ENCODE results near the gene ZNF586. TPM values are rescaled to one million over a fixed set of nuclear protein-coding genes. Genes with fewer than 3 reads are reported as not detected.
A peak's percentile ranks its signal among the peaks of the same experiment; 100 is the strongest.
"Not testable (repeated sequence)": the region's sequence is repeated elsewhere in the genome, so short reads cannot be mapped to it uniquely, and the experiment has no call there.

The ZNF586 gene
- total and polyA plus RNA-seq, 10 of the 15 experiments (the other 5 are each of a cell fraction or from before 2014, with no cell fraction given): 3.9 to 24.2 (median 15.0) TPM

DNA sequence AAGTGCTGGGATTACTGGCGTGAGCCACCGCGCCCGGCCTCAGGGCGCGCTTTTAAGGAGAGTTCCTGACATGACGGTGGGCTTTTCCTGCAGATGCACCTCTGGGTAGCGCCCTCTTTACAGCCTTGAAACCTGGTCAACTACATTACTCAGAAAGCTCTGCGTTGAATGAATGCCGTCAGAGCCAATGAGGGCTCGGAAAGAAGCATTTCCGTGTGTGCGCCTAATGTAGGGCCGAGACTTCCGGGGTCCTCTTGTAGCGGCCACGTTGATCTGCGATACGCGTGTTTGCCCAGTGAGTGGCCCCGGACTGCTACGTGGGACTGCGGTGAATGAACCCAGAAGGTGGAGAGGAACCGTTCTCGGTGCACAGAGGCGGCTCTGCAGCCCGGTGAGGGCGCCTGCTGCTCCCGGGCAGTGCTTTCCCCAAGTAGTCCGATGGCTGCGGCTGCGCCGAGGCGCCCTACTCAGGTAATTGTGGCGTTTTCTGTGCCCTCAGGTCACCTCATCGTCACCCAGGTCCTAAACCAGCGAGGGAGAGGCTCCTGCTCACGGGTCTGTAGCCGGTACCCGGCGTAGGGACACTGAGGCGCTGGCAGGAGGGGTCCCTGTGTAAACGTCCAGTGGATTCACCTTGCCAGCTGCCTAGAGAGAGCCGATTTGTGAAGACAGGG lies 50.1 kb downstream of the ZNF586 start (continued):
- TF ChIP-seq ZNF592 (IDR thresholded peaks at IDR 0.05): no peak

- Histone ChIP-seq H3K36me3 (ENCODE audit: control insufficient read depth in 2 of 2, insufficient read depth in 2 of 2, low read length in 1 of 2) (peaks cover 0 to 9% of the 10 kb centered on the region in 2 experiments; a peak in 2 of 4 replicates), H3K4me3 (peak overlapping the region; percentile 90), H3K27ac (ENCODE audit: control insufficient read depth, insufficient read depth) (peak overlapping the region; percentile 72; the same call in 1 of the 2 replicates), H3K27me3 (replicated peaks in 1 of 2; ENCODE audit: control insufficient read depth in 2 of 2, insufficient read depth in 2 of 2, low read length in 1 of 2) (no peaks in the 10 kb centered on the region), H2AFZ (ENCODE audit: control insufficient read depth, low read depth, low read length) (no peak overlapping the region), H3K9me3 (replicated peaks; ENCODE audit: control insufficient read depth, insufficient read depth, low read length) (no peaks in the 10 kb centered on the region), H3K79me2 (ENCODE audit: control insufficient read depth, insufficient read depth, low read length) (peaks cover 40% of the 10 kb centered on the region), H3K4me1 (ENCODE audit: control insufficient read depth, insufficient read depth, low read length) (peaks cover 4% of the 10 kb centered on the region; the same call in 1 of the 2 replicates), H3K4me2 (ENCODE audit: control insufficient read depth, insufficient read depth) (peak overlapping the region; percentile 94), H4K20me1 (ENCODE audit: control insufficient read depth, insufficient read depth) (no peaks in the 10 kb centered on the region), H3K9ac (ENCODE audit: control insufficient read depth, insufficient read depth, low read length) (peak overlapping the region; percentile 87)
- intact Hi-C loops (cut with micrococcal nuclease; ENCODE audit: unreplicated experiment) (no loop called here), in situ Hi-C loops (cut with MboI) (loop anchor here (25.0 kb wide), 1 partner anchor 1683 kb away; the partner anchor contains the start of gene ZNF444)
- POLR2A ChIA-PET: interaction anchor here (0.7 to 1.0 kb wide), 2 partner anchors 51 to 73 kb away, joined by 3 read pairs; partner anchors contain the start of gene ZNF586
- WGBS (ENCODE audit: insufficient coverage, insufficient replicate concordance, low lambda C conversion rate, missing lambda C conversion rate): 72% methylated on average over 6 of the region's 6 CpGs
- CTCF ChIA-PET: interaction anchor here (1.3 kb wide), 1 partner anchor 65 kb away, joined by 4 read pairs; no protein-coding TSS in a partner anchor
- RAD21 ChIA-PET (ENCODE audit: unreplicated experiment): interaction anchor here (1.2 to 1.5 kb wide), 2 partner anchors 49 to 51 kb away, joined by 3 to 4 read pairs; partner anchors contain the start of gene ZNF586
- no TSS peak for BruUV-seq (replicated peaks)
- 0 out of 2 replicates have a peak, but pooled peaks have one; percentile 22 for TF ChIP-seq ZNF687 (IDR thresholded peaks at IDR 0.05)
- no peak for TF ChIP-seq FOS (IDR thresholded peaks at IDR 0.05; ENCODE audit: borderline replicate concordance, extremely low read depth, insufficient read length)
- FAIRE-seq (no peak), ATAC-seq (no peak), DNase-seq (ENCODE audit: low read depth, low spot score) (no peak)
- SMC1A ChIA-PET (ENCODE audit: uncharacterized antibody, unreplicated experiment): interaction anchor here (1.0 to 2.5 kb wide), 3 partner anchors 19 to 73 kb away, joined by 3 to 7 read pairs (median 4); partner anchors contain the start of gene ZNF776
Observed at GRCh38 chr19:57820599-57820998, 51.1 kb downstream of the ZNF586 start.

GRCh38 chr19:57821095-57821494 lies 51.6 kb downstream of the ZNF586 start:
- H3K4me2 ChIP-seq (ENCODE audit: control insufficient read depth, insufficient read depth): peak overlapping the region; percentile 94

More at GRCh38 chr19:57821095-57821494, 51.6 kb downstream of the ZNF586 start:
- TSS peak; percentile 61 for BruUV-seq (replicated peaks)
- H2AFZ ChIP-seq (ENCODE audit: control insufficient read depth, low read depth, low read length); H3K4me1 ChIP-seq (ENCODE audit: control insufficient read depth, insufficient read depth, low read length); H3K27ac ChIP-seq (ENCODE audit: control insufficient read depth, insufficient read depth); ATAC-seq; RAD21 ChIA-PET (ENCODE audit: unreplicated experiment); intact Hi-C loops (cut with micrococcal nuclease; ENCODE audit: unreplicated experiment); H3K9me3 ChIP-seq (replicated peaks; ENCODE audit: control insufficient read depth, insufficient read depth, low read length); DNase-seq (ENCODE audit: low read depth, low spot score); H4K20me1 ChIP-seq (ENCODE audit: control insufficient read depth, insufficient read depth); H3K27me3 ChIP-seq (replicated peaks in 1 of 2; ENCODE audit: control insufficient read depth in 2 of 2, insufficient read depth in 2 of 2, low read length in 1 of 2): not testable (repeated sequence)
- POLR2A ChIA-PET: interaction anchor here (0.7 to 1.0 kb wide), 2 partner anchors 51 to 74 kb away, joined by 3 read pairs; partner anchors contain the start of gene ZNF586
- 90% methylated on average over 2 of the region's 3 CpGs for WGBS (ENCODE audit: insufficient coverage, insufficient replicate concordance, low lambda C conversion rate, missing lambda C conversion rate)
- FAIRE-seq: peak; percentile 31
- Histone ChIP-seq H3K9ac (ENCODE audit: control insufficient read depth, insufficient read depth, low read length) (peak overlapping the region; percentile 87; the same call in 1 of the 2 replicates), H3K79me2 (ENCODE audit: control insufficient read depth, insufficient read depth, low read length) (peaks cover 42% of the 10 kb centered on the region), H3K4me3 (peak overlapping the region; percentile 90), H3K36me3 (ENCODE audit: control insufficient read depth in 2 of 2, insufficient read depth in 2 of 2, low read length in 1 of 2) (peaks cover 0 to 11% of the 10 kb centered on the region in 2 experiments; a peak in 2 of 4 replicates)
- in situ Hi-C loops (cut with MboI): loop anchor here (25.0 kb wide), 1 partner anchor 1684 kb away; the partner anchor contains the start of gene ZNF444
- CTCF ChIA-PET: interaction anchor here (0.8 to 1.3 kb wide), 2 partner anchors 10 to 65 kb away, joined by 3 to 4 read pairs; no protein-coding TSS in a partner anchor
- SMC1A ChIA-PET (ENCODE audit: uncharacterized antibody, unreplicated experiment): interaction anchor here (1.0 to 1.4 kb wide), 2 partner anchors 20 to 68 kb away, joined by 3 to 4 read pairs; no protein-coding TSS in a partner anchor
